Activated T-cell treated with anti-CD3 and anti-CD28 coated beads for 48 hours (primary cell): ENCODE measurements around the gene VAC14.

Experiments used
- DNase-seq: peaks from one replicate; pipeline ENCODE4 v3.0.0-alpha.2; 2020; ENCODE audit warnings: low read depth

The VAC14 gene

DNA sequence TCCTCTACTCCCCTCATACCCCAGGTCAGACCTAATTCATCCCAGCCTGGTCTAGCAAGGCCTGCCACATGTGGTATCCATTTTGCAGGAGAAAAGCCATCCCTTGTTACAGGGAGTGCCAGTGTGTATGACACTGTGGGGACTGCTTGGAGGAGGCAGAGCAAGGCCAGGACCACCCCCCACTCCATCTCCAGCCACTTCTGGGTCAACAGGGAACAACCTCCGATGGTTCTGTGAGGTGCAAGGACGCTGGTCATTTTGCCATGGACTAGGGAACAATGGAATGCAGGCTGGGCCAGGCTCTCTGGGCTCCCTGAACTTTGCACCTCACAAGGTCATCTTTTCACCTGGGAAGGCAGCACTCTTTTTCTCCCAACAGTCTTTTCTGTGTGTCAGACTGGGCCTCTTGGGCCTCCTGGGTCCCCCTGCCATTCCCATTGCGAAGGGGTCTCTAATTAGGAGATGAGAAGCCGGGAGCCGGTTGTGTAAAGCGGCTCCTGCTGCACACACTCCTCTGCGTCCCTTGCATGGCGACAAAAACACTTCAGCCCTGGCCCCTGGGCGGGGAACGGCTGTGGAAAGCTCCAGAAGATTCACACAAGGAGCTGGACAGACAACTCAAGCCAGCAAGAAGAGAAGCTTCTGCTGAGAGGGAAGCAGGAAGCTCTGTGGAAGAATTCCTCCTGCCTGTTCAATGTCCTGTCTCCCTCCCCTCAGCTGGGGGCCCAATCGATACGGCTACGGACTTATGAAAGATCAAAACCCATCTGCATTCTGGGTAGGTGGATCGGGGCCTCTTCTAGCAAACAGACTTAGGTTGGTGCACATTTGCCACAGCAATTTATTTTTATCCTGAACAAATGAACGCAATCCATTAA is 76.6 kb downstream of the VAC14 start:
- DNase-seq, result no peak

DNA sequence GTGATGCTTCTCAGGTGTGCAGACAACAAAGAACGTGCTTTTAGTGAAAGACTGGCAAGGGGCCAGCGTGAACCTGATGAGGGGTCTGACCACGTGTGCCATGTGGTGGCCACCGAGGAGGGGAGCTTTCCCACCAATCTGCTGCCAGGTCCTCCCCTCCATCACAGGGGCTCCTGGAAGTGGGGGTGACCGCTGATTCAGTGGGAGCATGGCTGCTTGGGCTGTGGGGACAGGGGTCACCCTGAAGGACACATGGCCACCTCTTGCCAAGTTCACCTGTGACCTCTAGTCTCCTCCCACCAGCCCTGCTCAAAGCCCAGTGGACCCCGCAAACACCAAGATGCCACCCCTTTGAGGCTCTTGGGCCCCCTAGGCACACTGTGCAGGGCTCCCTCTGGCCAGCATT is 77.2 kb downstream of the VAC14 start:
- no peak for DNase-seq

DNA sequence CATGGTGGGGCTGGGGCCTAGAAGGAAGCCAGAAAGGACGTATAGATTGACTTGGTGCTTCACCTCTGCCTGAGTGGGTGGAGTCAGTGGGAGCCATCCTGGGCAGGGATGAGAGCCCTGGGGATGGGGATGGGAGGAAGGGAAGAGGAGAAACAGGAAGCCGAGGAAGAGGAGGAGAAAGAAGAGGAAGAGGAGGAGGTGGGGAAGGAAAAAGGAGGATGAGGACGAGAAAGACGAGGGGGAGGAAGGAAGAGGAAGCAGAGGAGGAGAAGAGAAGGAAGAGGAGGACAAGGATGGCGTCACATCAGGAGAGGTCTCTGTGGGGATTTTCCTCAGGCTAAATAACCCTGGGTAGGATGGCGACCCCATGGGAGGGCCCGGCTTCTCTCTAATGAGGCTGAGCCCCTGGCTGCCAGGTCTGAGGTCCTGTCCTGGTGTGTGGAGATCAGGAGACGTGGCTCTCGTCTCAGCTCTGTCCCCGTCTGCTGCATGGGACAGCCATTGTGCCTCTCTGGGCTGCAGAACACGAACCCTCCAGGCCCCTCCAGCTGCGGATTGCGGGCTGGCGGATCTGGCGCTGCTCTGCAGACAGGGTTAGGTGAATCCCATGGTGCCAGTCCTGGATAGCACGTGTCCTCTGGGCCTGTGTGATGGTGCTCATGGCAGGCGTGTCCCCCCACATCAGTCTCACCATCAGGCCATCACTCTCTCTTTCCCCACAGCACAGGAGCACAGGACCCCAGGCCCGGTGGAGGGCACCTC is 79.6 kb downstream of the VAC14 start:
- no peak for DNase-seq

DNA sequence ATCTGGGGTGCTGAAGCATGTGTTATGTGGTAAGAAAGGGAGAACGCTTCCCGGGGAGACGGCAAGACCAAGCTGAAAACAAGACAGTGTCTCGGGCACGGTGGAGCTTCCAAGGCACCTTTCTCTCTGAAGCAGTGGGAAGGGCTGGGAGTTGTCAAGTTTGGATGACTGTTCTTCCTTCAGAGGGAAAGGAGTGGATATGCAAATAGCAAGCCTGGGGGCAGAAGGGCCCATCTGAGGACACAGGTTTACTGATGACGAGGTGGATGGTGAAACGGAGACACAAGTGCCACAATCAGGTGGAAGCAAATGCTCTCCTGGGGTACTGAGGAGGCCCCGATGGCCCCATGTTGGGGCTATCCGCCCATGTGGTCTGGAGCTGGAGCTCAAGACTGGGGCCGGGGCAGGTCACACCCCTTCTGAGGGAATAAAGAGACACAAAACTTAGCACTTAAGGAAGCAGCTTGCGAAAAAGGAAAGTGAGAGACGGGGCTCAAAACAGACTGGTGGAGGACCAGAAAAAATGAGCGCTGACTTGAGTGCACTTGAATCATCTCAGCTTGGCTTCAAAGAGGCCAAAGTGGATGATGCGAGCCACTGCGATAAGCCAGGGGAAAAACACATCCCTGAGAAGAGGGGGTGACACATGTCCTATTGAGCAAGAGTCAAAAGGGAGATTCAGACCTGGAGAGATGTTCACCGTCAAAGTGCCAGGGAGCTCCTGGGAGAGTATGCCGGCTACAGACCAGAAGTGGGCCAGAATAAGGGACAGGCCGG is 80.3 kb downstream of the VAC14 start:
- no peak for DNase-seq

DNA sequence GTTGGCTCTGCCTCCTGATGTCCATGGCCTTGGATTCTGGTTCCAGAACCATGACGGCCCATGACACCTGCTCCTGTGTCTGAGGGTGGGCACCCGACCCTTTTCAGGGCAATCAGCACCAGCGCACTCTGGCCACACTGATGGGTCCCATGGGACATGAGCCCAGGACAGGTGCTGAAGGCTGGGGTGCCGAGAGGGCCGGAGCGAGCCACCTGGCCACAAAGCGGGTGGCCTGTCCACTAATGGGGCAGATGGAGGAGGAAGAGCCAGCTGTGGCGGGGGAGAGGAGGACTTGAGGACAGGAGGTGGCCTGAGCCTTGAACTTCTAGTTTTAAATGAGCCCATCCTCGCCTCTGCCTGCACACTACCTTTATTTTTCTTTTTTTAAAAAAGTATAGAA is 83.9 kb downstream of the VAC14 start:
- no peak for DNase-seq

DNA sequence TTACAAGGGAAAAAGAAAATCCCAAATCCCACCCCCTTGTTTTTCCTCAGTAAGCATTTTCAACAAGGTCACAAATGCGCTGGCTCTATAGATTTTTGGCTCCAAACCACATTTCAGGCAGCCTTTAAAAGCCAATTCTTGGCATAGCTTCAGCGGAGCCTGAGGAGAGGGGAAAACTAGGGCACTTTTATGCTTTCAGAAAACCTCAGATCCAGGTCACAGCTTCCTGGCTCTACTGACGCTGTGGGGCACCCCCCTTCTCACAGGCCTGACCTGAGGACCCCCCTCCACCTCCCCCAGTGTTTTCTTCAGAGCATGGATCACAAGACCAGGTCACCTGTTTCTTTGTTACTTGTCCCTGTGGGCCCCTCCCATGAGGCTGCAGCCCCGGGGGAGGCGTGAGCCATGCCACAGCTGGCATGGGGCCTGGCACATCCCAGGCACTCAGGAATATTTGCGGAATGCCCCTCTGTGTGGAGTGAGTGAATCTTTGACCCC is 85.0 kb downstream of the VAC14 start:
- DNase-seq, result no peak

DNA sequence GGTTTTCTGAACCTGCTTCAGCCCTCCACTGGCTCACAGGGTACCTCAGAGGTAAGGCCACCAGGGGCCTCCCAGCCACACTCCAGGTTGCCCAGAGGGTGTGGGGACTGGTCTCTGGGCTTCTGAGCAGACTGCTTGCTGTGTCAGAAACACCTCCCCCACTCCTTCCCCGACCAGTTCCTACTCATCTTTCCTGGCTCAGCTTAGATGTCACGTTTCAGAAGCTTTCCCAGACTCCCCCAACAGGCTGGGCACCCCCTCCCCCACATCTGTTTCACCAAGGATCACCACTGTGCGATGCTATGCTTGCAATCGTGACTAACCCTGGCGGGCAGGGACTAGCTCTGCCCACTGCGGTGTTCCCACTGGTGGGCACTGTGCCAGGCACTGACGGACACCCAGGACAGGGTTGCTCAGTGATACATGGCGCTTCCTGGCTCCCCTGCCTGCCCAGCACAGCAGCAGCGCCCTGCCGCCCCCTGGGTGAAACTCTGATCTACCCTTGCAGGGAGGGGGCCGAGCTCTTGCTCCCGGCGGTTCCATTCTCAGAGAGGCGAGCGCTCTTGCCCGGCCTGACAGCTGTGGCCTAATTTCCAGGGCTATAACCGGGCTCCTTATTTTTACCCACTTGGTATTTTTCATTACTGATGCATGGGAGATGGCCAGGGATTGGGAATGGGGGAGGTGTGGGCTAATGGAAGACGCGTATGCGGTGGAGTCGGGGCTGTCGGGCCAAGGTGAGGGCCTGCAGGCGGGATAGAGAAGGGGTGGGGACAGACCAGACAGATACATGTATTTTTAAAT is 85.7 kb downstream of the VAC14 start:
- DNase-seq, result no peak

DNA sequence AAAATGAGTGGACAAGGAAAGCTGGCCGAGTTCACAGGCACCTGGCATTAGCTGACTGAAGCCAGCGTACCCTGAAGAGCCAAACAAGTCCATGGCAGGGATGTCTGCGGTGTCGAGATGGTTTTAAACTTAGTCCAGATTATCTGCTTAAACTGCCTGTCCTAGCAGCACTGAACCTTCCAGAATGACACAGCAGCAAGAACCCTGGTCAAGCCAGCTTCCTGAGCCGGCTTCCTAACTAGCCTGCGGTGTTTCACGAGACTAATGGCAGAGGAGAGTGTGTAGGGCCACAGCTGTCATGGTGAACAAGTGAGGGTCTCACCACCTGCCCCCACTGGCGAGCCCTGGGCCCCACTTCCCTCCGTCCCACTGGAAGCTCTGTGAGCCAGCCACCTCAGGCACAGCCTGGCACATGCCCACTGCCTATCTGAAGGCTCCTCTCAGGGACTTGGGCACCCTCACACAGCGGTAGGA is 86.3 kb downstream of the VAC14 start:
- no peak for DNase-seq

DNA sequence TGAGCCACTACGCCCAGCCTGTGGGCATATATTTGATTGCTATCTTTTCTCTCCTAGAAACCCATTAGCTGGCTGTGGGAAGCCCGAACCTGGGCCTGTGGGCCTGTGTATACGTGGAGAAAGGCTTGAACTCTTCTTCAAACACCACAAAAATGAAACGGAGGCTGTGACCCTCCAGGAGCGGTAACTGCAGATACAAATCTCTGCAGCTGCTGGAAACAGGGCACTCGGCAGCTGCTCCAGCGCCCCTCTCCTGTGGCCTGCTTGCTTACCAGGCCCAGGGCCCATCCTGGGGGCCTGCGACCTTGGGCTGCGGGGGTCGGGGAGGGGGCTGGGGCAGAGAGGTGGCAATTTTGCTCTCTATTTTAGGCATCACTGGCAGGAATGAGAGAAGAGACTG is 87.1 kb downstream of the VAC14 start:
- DNase-seq, result no peak

DNA sequence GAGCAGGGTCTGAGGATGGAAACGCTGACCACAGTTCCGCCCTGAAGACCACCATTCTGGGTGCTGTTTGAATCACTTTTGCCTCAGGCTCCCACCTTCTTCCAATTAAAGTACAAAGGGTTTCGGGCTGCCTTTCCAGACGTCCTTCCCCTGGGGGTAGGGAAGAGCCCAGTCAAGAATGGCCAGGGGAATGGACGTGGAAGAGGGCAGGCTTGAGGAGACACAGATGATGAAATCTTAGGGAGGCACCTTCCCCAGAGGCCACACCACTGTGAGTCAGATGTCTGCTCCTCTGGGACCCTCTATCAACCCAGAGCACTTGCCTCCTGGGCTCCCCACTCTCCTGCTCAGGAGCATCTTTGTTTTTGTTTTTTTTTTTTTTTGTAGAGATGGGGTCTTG is 87.6 kb downstream of the VAC14 start:
- DNase-seq, result no peak

DNA sequence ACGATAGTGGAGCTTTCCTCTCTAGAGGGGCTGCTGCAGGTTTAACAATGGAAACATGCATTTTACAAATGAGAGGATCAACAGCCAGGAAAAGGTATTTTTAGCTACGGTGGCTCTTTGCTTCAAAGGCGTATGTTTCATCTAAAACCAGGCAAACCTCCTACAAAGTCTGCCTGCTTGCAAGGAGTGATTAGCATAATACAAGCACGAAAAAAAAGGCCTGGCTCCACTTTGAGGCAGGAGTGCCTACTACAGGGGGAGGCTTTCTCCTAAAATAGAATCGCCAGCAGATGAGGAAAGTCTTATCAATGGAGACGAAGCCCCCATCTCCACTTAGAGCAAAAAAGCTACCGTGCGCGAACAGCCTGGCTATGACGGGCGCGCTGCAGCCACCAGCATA is 88.0 kb downstream of the VAC14 start:
- DNase-seq, result no peak

DNA sequence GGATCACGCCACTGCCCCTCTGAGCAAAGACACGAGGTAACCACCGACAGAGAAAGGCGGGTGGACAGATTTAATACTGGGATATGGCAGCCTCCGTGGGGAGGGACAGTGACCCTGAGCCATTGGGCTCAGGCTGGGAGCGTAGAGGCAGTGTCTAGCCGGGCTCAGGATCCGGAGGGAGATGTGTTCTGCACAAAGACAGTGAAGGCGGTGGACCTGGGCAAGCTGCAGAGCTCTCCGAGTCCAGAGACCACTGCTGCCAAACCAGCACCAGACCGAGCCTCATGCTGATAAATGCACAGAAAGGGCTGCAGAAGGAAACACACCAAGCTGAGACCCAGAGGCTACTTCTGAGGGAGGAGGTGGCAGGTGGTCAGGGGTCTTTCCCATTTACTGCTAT is 88.6 kb downstream of the VAC14 start:
- DNase-seq, result no peak

DNA sequence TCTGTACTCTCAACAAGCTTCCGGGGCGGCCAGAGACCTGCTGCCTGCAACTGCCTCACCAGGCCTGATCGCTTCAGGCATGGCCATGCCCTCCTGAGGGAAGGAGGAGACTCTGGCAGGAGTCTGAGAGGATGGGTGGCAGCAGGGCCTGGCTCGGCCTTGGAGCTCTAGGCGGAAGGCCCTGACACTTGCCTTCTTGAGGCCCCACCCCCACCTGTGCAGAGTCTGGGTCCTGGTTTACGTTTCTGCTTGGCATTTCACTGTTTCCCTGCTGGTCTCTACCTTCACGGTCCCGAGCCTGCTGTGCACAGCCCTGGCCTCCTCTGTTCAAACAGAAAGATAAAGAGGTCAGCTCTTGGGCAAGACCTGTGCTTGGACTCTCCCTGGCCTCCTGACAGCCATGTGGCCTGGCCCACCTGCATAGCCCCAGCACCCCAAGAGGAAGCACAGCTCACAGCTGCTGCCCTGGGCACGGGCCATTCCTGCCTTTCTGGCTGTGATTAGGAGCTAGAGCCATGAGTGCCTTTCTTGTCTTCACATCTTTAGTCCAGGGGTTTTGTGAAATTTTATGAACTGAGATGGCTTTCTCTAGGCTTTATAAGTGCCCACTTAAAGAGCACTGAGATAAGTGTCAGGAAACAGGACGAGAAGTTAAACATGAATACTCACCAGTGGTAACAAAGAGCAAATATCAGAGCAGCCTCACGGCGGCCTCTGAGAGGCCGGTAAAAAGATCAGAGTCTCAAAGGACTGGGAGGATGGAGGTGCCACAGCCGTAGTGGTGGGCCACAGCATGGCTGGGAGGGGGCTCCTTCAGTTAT is 89.5 kb downstream of the VAC14 start:
- DNase-seq, result no peak

DNA sequence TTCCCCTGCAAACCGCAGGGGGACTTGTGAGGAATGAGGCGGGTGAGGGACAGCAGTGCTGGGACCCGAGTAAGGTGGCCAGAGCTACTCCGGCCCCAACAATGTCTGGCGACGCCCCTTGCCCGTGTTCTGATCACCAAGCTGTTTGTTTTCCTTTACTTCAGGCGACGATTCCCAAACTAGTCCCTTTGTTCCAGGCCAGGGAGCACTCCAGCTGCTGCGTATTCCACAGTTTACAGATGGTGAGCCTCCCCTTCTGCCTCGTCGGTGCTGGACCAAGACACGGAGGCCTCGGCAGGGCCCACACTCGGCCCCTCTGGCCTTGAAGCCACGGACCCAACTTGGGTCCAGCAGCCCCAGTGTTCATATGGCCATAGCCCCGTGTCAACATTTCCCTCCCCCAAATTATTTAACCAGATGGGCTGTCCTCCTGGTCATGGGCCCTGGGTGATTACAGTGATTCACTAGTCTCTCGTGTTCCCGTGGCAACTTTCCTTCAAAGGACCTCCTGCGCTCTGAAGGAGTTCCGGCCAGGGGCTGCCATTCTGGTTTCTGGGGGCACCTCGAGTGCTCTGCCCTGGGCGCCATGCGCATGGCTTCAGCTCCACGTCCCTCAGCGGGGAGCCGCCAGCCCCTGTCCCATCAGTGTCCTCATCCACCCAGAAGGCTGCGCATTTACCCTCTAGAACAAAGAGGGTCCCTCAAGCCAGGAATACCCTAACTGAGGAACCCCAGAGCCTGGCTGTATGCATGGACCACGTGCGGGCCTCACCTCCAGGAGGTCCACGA is 90.3 kb downstream of the VAC14 start:
- DNase-seq, result no peak

DNA sequence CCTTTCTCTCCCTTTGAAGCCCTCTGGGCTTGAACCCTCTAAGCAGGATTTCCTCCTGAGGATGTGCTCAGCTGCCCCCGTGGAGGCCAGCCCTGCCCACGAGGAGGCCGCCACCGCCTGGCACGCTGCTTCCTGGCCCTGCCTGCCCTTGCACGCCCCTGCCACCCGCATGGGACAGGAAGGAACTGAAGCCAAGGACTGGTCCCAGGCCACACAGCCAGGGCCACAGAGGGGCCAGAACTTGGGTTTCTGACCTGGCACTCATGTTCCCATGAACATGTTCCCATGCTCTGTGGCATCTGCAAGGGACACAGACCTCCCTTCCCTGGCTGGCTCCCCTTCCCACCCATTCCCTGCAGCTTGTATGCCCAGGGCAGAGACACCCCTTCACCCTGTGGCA is 91.0 kb downstream of the VAC14 start:
- DNase-seq, result no peak

DNA sequence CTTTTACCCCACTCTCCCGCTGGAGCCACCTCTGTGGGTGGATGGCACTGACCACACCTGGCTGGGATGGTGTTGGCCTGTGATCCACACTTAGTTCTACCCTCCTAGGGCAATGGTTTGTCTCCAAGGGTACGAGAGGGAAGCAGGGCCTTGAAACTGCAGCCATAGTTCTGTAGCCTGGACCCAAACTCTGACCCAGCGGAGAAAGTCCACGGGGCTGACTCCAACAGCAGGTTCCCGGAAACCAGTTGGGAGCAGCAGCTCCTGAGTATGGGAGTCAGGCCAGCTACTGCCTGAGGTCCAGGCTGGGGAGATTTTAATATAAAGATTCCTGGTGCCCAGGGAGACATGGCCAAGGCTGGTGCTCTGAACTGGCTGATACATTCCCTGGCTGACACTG is 91.5 kb downstream of the VAC14 start:
- DNase-seq, result no peak

DNA sequence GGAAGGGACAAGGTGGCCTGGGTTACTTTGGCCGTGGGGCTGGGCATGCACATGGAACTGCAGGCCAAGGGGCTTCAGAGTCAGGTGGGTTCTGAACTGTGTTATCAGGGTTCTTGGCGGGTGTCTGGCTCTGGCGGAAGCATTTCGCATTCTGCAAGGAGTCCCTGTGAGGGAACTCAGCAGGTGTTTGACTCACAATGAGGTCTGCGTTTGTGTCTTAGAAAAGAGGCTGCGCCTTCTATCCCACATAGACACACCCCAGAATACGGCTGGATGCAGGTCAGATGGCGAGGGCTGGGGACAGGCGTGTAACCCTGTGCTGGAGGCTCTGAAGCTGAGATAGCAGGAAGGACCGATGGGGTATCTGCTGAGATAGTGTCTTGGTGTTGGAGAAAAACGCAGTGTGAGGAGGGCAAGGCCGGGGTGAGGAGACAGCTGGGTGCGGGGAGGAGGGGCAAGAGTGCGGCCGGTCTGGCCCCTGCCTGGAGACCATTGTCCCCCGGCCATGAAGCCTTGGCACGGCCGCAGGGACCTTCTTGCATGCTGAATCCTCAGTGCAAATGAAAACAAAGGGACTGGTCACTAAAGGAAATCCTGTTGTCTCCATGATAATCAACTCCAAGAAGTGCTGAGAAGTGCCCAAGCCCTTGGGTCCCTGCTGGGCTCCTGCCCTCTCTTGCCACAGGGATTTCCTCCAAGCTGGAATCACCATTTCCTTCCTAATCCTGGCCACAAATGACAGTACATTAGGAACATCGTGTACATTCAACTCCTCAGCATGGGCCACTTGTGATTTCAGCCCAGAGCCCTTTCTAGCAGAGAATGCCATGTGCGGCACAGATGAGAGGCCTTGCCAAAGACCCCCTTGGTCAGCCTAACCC is 92.4 kb downstream of the VAC14 start:
- no peak for DNase-seq

DNA sequence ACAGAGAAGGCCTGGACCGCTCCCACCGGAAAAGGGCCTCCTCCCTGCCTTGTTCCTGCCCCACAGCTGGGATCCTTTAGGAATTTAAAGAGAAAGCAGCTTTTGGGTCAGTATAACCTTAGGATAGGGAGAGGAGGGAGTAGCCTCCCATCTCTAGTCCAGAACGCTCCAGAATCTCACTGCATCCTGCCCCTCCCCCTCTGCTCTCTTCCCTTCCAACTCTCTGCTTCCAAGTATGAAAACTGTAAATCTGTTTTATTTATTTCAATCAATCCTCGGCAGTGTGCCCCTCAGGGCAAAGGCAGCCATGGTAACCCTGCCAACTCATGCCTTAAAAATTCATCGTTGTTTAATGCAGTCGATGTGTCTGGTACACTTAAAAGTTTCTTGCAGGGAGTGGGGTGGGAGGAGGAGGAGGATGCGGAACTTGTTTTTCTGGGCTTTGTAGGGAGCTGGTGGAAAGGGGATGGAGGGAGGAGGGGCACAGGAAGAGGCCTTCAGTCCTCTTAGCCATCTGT is 94.0 kb downstream of the VAC14 start:
- DNase-seq, result no peak

DNA sequence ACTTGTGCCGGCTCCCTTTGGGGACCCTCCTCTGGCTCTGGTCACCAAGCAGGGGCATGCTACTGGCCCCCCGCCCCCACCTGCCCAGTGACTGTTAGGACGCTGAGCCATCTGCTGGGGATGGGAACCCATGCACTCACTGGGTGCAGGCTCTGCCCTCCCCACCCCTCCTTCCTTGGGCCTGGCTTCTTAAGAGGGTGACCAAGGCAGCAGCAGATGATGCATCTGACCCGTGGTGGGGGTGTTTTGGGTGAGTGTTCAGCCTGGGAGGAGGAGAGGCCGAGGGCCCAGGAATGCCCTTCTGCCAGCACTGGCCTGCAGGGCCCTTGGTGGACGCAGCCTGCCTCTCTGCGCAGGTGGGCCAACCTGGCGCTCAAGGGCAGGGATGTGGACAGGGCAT is 95.9 kb downstream of the VAC14 start:
- no peak for DNase-seq
